NCI-H2107 treated with DMSO at 0.1 percent for 48 hours (cell line): ENCODE results near the gene MAGEA2B.
"Not testable (repeated sequence)": the region's sequence is repeated elsewhere in the genome, so short reads cannot be mapped to it uniquely, and the experiment has no call there.

Experiments
- DNase-seq: peaks from one replicate; lab custom pipeline; 2025; ENCODE audit not compliant: unreplicated experiment; lab: John Stamatoyannopoulos, UW

MAGEA2B gene

GRCh38 chrX:152754871-152755270 is 40.4 kb downstream of the MAGEA2B start:
- DNase-seq, result not testable (repeated sequence)

GRCh38 chrX:152758918-152759317 is 44.5 kb downstream of the MAGEA2B start, which contains the start of gene CSAG3:
Gene CSAG3 (plus strand): TSS chrX:152759218.
- not testable (repeated sequence) for DNase-seq

- DNase-seq, result not testable (repeated sequence)
Observed at GRCh38 chrX:152759544-152759943, 45.1 kb downstream of the MAGEA2B start.

- DNase-seq, result not testable (repeated sequence)
Observed at GRCh38 chrX:152761582-152761981, 47.2 kb downstream of the MAGEA2B start.

- DNase-seq, result not testable (repeated sequence)
Observed at GRCh38 chrX:152766562-152766961, 52.1 kb downstream of the MAGEA2B start.
